Transverse colon (tissue), 4 donors: Measurements from ENCODE around the gene C1orf21. TPM values are rescaled to one million over a fixed set of nuclear protein-coding genes. Genes with fewer than 3 reads are reported as not detected.

Experiments
- DNase-seq: peaks from one replicate; pipeline ENCODE4 v3.0.0-alpha.2; 2019
- H3K27ac ChIP-seq, 4 donors: fragments of 200-600 bp; sonication (generic); 2 replicates each; pipeline ENCODE4 v1.5.1; 2016 to 2018; ENCODE audit warnings: inconsistent platforms in 4 of 4
- H3K27me3 ChIP-seq: fragments of 200-600 bp; sonication (generic); 2 replicates; pipeline ENCODE4 v1.5.1; 2017; ENCODE audit warnings: inconsistent platforms
- H3K36me3 ChIP-seq, 4 donors: fragments of 200-600 bp; sonication (generic); 2 replicates each; pipeline ENCODE4 v1.5.1; 2017 to 2019; ENCODE audit warnings: inconsistent platforms in 4 of 4
- H3K4me1 ChIP-seq, 4 donors: fragments of 200-600 bp; sonication (generic); 2 replicates each; pipeline ENCODE4 v1.5.1; 2017 to 2020; ENCODE audit warnings: inconsistent platforms in 4 of 4
- H3K4me3 ChIP-seq, 4 donors: fragments of 200-600 bp; sonication (generic); 1 replicate in 1 of 4; 2 replicates in 3 of 4; pipeline versions ENCODE4 v1.5.1 to v1.6.1; 2017 to 2019; ENCODE audit warnings: inconsistent platforms in 4 of 4
- H3K9me3 ChIP-seq, 2 donors: fragments of 200-600 bp; sonication (generic); 2 replicates each; pipeline ENCODE4 v1.5.1; 2017 to 2019; ENCODE audit warnings: inconsistent platforms in 2 of 2
- CTCF ChIP-seq, 5 experiments: fragments of 200-600 bp in 3 of 5; fragments of 450-650 bp in 2 of 5; sonication (generic) in 3 of 5; IDR thresholded peaks; 1 replicate in 2 of 5; 2 replicates in 3 of 5; pipeline ENCODE4 v1.5.1; 2016 to 2017; ENCODE audit warnings: antibody characterized with exemption in 5 of 5, inconsistent platforms in 3 of 5, mild to moderate bottlenecking in 2 of 5, moderate library complexity in 1 of 5
- EP300 ChIP-seq: sonication (generic); formaldehyde crosslinking; IDR thresholded peaks from one replicate; pipeline ENCODE4 v1.6.1; 2017; ENCODE audit warnings: antibody characterized with exemption, low read depth
- POLR2A ChIP-seq: fragments of 450-650 bp; IDR thresholded peaks from one replicate; pipeline ENCODE4 v1.6.1; 2016; ENCODE audit warnings: antibody characterized with exemption, mild to moderate bottlenecking, moderate library complexity
- POLR2AphosphoS5 ChIP-seq, 3 donors: sonication (generic); formaldehyde crosslinking; IDR thresholded peaks; one replicate each; pipeline ENCODE4 v1.6.1; 2016; ENCODE audit warnings: antibody characterized with exemption in 3 of 3
- WGBS, 2 donors: methylation state at CpG; one replicate each; pipeline ENCODE4 v1.1.5; 2018; ENCODE audit warnings: low coverage in 1 of 2; 5-methylcytosine and 5-hydroxymethylcytosine counted together
- in situ Hi-C, 4 donors: fragments of 200-750 bp; cut with MboI; loops; one replicate each; pipeline versions ENCODE4 v1.15.0 to v1.15.1; 2017; ENCODE audit warnings: low sequenced_read_pairs in 3 of 4, low pct_ligation_motif_present in 1 of 4, low pct_unique_long_range_greater_than_20kb in 1 of 4
- intact Hi-C: fragments of 100-400 bp; cut with DNase I; formaldehyde crosslinking; loops from one replicate; pipeline ENCODE4 v1.15.1; 2023; ENCODE audit warnings: low total_unique reads
- total RNA-seq, 4 donors: library from RNA; depleted of rRNA; stranded (reverse); fragments of >200 nt; gene quantifications; one replicate each; pipeline ENCODE4 v1.1.0, GENCODE V29; 2016

C1orf21 gene
- total RNA-seq, 4 donors from 2014 or later: 38.4 to 70.0 (median 62.4) TPM

- no peak for TF ChIP-seq POLR2A
- Histone ChIP-seq H3K4me3 (no peak overlapping the region), H3K27me3 (no peaks in the 10 kb centered on the region), H3K27ac (no peak overlapping the region), H3K36me3 (no peaks in the 10 kb centered on the region), H3K9me3 (no peaks in the 10 kb centered on the region), H3K4me1 (no peaks in the 10 kb centered on the region)
- intact Hi-C loops (no loop called here), in situ Hi-C loops (no loop called here)
- no peak for DNase-seq
- 81% methylated on average over 2 of the region's 2 CpGs; no CpG with 5 or more reads in 1 of the 2 donors for WGBS, 2 donors
Measured at GRCh38 chr1:184639205-184639604, 252.4 kb downstream of the C1orf21 start.

GRCh38 chr1:184640505-184640904 lies 253.7 kb downstream of the C1orf21 start:
- no peaks in the 10 kb centered on the region for H3K4me1 ChIP-seq
- in situ Hi-C loops: no loop called here
- no peak for DNase-seq
- H3K36me3 ChIP-seq: no peaks in the 10 kb centered on the region
- no peaks in the 10 kb centered on the region for H3K9me3 ChIP-seq
- H3K4me3 ChIP-seq: no peak overlapping the region
- no peaks in the 10 kb centered on the region for H3K27me3 ChIP-seq
- no peak overlapping the region for H3K27ac ChIP-seq
- WGBS, 2 donors: 82 to 92% methylated on average over 3 of the region's 3 CpGs
- no peak for TF ChIP-seq EP300
- no peak for TF ChIP-seq POLR2A
- no peak for TF ChIP-seq CTCF (IDR thresholded peaks at IDR 0.05)
- no peak for TF ChIP-seq POLR2AphosphoS5 (IDR thresholded peaks at IDR 0.05)
- intact Hi-C loops: no loop called here

- intact Hi-C loops: no loop called here
- Histone ChIP-seq H3K4me1 (no peaks in the 10 kb centered on the region), H3K27ac (no peak overlapping the region), H3K27me3 (no peaks in the 10 kb centered on the region), H3K4me3 (no peak overlapping the region), H3K36me3 (no peaks in the 10 kb centered on the region), H3K9me3 (no peaks in the 10 kb centered on the region)
- TF ChIP-seq POLR2AphosphoS5 (IDR thresholded peaks at IDR 0.05): no peak
- TF ChIP-seq POLR2A: no peak
- no peak for TF ChIP-seq CTCF (IDR thresholded peaks at IDR 0.05)
- TF ChIP-seq EP300: no peak
- WGBS, 2 donors: 83 to 92% methylated on average over 2 of the region's 2 CpGs
- no peak for DNase-seq
- in situ Hi-C loops: no loop called here
Measured at GRCh38 chr1:184641894-184642293, 255.1 kb downstream of the C1orf21 start.

GRCh38 chr1:184643661-184644060 lies 256.8 kb downstream of the C1orf21 start:
- DNase-seq: no peak
- WGBS, 2 donors: 75% methylated on average over 1 of the region's 1 CpG; no CpG with 5 or more reads in 1 of the 2 donors
- Histone ChIP-seq H3K36me3 (no peaks in the 10 kb centered on the region), H3K9me3 (no peaks in the 10 kb centered on the region), H3K27me3 (no peaks in the 10 kb centered on the region), H3K4me1 (no peaks in the 10 kb centered on the region), H3K4me3 (no peak overlapping the region), H3K27ac (no peak overlapping the region)
- intact Hi-C loops (no loop called here), in situ Hi-C loops (no loop called here)
- no peak for TF ChIP-seq POLR2A
- TF ChIP-seq EP300: no peak
- no peak for TF ChIP-seq POLR2AphosphoS5 (IDR thresholded peaks at IDR 0.05)
- no peak for TF ChIP-seq CTCF (IDR thresholded peaks at IDR 0.05)

- Histone ChIP-seq H3K27ac (no peak overlapping the region), H3K27me3 (no peaks in the 10 kb centered on the region), H3K4me1 (peaks cover 0 to 4% (median 2%) of the 10 kb centered on the region in 4 donors), H3K36me3 (no peaks in the 10 kb centered on the region), H3K9me3 (no peaks in the 10 kb centered on the region), H3K4me3 (no peak overlapping the region)
- intact Hi-C loops (no loop called here), in situ Hi-C loops (no loop called here)
- 92% methylated on average over 10 of the region's 11 CpGs; no CpG with 5 or more reads in 1 of the 2 donors for WGBS, 2 donors
- TF ChIP-seq EP300: no peak
- no peak for TF ChIP-seq POLR2AphosphoS5 (IDR thresholded peaks at IDR 0.05)
- no peak for TF ChIP-seq POLR2A
- TF ChIP-seq CTCF (IDR thresholded peaks at IDR 0.05): no peak
- no peak for DNase-seq
Measured at GRCh38 chr1:184644771-184645170, 257.9 kb downstream of the C1orf21 start.
